Activated CD4-positive, alpha-beta T cell treated with anti-CD3 and anti-CD28 coated beads, Interleukin-2, amount 10 ng/mL, durations not matched to agents 7 days and 5 days (primary cell): ENCODE measurements around the gene TIRAP. TPM values are rescaled to one million over a fixed set of nuclear protein-coding genes. Genes with fewer than 3 reads are reported as not detected.
"Not testable (repeated sequence)": the region's sequence is repeated elsewhere in the genome, so short reads cannot be mapped to it uniquely, and the experiment has no call there.

Experiments
- CTCF ChIA-PET: fragments of 350-600 bp; sonication (Branson Sonifier 250); formaldehyde crosslinking; loops from one replicate; lab custom pipeline; 2021; ENCODE audit warnings: antibody characterized with exemption; lab: Charles Lee
- POLR2A ChIA-PET: fragments of 350-600 bp; sonication (Branson Sonifier 250); formaldehyde crosslinking; loops from one replicate; lab custom pipeline; 2021; ENCODE audit warnings: antibody characterized with exemption; lab: Charles Lee
- DNase-seq: peaks from one replicate; pipeline ENCODE4 v3.0.0-alpha.2; 2020
- H3K27ac Mint-ChIP-seq: one replicate; pipeline ENCODE4 v1.8.0; 2021; ENCODE audit warnings: mild to moderate bottlenecking, moderate library complexity, mixed read lengths
- H3K27me3 Mint-ChIP-seq: one replicate; pipeline ENCODE4 v1.8.0; 2021; ENCODE audit warnings: mixed read lengths
- H3K36me3 Mint-ChIP-seq: one replicate; pipeline ENCODE4 v1.8.0; 2021; ENCODE audit warnings: low read depth, mixed read lengths
- H3K4me1 Mint-ChIP-seq: one replicate; pipeline ENCODE4 v1.8.0; 2021; ENCODE audit warnings: mixed read lengths
- H3K4me3 Mint-ChIP-seq: one replicate; pipeline ENCODE4 v1.8.0; 2021; ENCODE audit warnings: mild to moderate bottlenecking, moderate library complexity, mixed read lengths
- H3K9me3 Mint-ChIP-seq: one replicate; pipeline ENCODE4 v1.8.0; 2021; ENCODE audit warnings: mixed read lengths
- total RNA-seq, 2 experiments: library from RNA; stranded (reverse); gene quantifications; one replicate each; pipeline ENCODE4 v1.2.3, GENCODE V29; 2021

The TIRAP gene
- total RNA-seq, 2 experiments from 2014 or later: 13.5 to 14.0 TPM

- peaks cover 2% of the 10 kb centered on the region for H3K4me1 Mint-ChIP-seq
- H3K36me3 Mint-ChIP-seq: peaks cover 29% of the 10 kb centered on the region
- DNase-seq: no peak
- peak overlapping the region; percentile 36 for H3K27ac Mint-ChIP-seq
- POLR2A ChIA-PET: no interaction called here
- H3K9me3 Mint-ChIP-seq: no peaks in the 10 kb centered on the region
- CTCF ChIA-PET: interaction anchor here (0.8 to 2.9 kb wide), 2 partner anchors 10 to 14 kb away, joined by 3 to 10 read pairs; partner anchors contain the start of gene DCPS
- no peaks in the 10 kb centered on the region for H3K27me3 Mint-ChIP-seq
- H3K4me3 Mint-ChIP-seq: no peak overlapping the region
Observed at GRCh38 chr11:126293726-126294125, 10.8 kb downstream of the TIRAP start.

- peaks cover 27% of the 10 kb centered on the region for H3K36me3 Mint-ChIP-seq
- H3K4me3 Mint-ChIP-seq: no peak overlapping the region
- no peaks in the 10 kb centered on the region for H3K9me3 Mint-ChIP-seq
- peaks cover 2% of the 10 kb centered on the region for H3K4me1 Mint-ChIP-seq
- no peaks in the 10 kb centered on the region for H3K27me3 Mint-ChIP-seq
- POLR2A ChIA-PET: no interaction called here
- CTCF ChIA-PET: no interaction called here
- H3K27ac Mint-ChIP-seq: no peak overlapping the region
- DNase-seq: no peak
Observed at GRCh38 chr11:126297004-126297403, 14.1 kb downstream of the TIRAP start.

- no peaks in the 10 kb centered on the region for H3K9me3 Mint-ChIP-seq
- H3K4me1 Mint-ChIP-seq: peaks cover 32% of the 10 kb centered on the region
- no peaks in the 10 kb centered on the region for H3K27me3 Mint-ChIP-seq
- POLR2A ChIA-PET: interaction anchor here (0.6 to 1.8 kb wide), 3 partner anchors 15 to 175 kb away, joined by 3 to 5 read pairs (median 3); no protein-coding TSS in a partner anchor
- H3K36me3 Mint-ChIP-seq: peaks cover 27% of the 10 kb centered on the region
- CTCF ChIA-PET: interaction anchor here (0.9 to 2.4 kb wide), 3 partner anchors 10 to 177 kb away, joined by 3 to 10 read pairs (median 8); no protein-coding TSS in a partner anchor
- H3K27ac Mint-ChIP-seq: peak within 1 kb of the TSS; percentile 83
- peak; percentile 86 for DNase-seq
- H3K4me3 Mint-ChIP-seq: peak within 1 kb of the TSS; percentile 77
Observed at GRCh38 chr11:126303623-126304456, 20.9 kb downstream of the TIRAP start, which contains the start of gene DCPS. TSS of gene DCPS (plus strand) at chr11:126304060. CDS start at chr11:126304081, 21 bp downstream.

GRCh38 chr11:126304457-126305075 is 21.7 kb downstream of the TIRAP start:
- peak overlapping the region; percentile 77 for H3K4me3 Mint-ChIP-seq
- H3K9me3 Mint-ChIP-seq: no peaks in the 10 kb centered on the region
- POLR2A ChIA-PET: interaction anchor here (1.8 kb wide), 1 partner anchor 14 kb away, joined by 5 read pairs; no protein-coding TSS in a partner anchor
- CTCF ChIA-PET: interaction anchor here (0.9 to 2.4 kb wide), 3 partner anchors 11 to 176 kb away, joined by 3 to 10 read pairs (median 8); no protein-coding TSS in a partner anchor
- H3K27me3 Mint-ChIP-seq: no peaks in the 10 kb centered on the region
- H3K4me1 Mint-ChIP-seq: peaks cover 32% of the 10 kb centered on the region
- DNase-seq: no peak
- H3K36me3 Mint-ChIP-seq: peaks cover 24% of the 10 kb centered on the region
- H3K27ac Mint-ChIP-seq: peak overlapping the region; percentile 83

GRCh38 chr11:126305699-126306098 is 22.8 kb downstream of the TIRAP start:
- CTCF ChIA-PET: interaction anchor here (0.6 to 2.4 kb wide), 3 partner anchors 9 to 1662 kb away, joined by 3 to 8 read pairs (median 6); no protein-coding TSS in a partner anchor
- no peaks in the 10 kb centered on the region for H3K9me3 Mint-ChIP-seq
- no peaks in the 10 kb centered on the region for H3K27me3 Mint-ChIP-seq
- peak overlapping the region; percentile 83 for H3K27ac Mint-ChIP-seq
- H3K4me1 Mint-ChIP-seq: peaks cover 36% of the 10 kb centered on the region
- POLR2A ChIA-PET: no interaction called here
- H3K4me3 Mint-ChIP-seq: peak overlapping the region; percentile 60
- peak; percentile 45 for DNase-seq
- H3K36me3 Mint-ChIP-seq: peaks cover 32% of the 10 kb centered on the region

- CTCF ChIA-PET: interaction anchor here (1.0 to 1.5 kb wide), 3 partner anchors 14 to 173 kb away, joined by 3 to 4 read pairs (median 3); no protein-coding TSS in a partner anchor
- Mint-ChIP-seq H3K9me3 (no peaks in the 10 kb centered on the region), H3K4me1 (peaks cover 40% of the 10 kb centered on the region), H3K36me3 (peaks cover 34% of the 10 kb centered on the region), H3K27ac (no peak overlapping the region), H3K27me3 (no peaks in the 10 kb centered on the region), H3K4me3 (no peak overlapping the region)
- POLR2A ChIA-PET: no interaction called here
- DNase-seq: no peak
Observed at GRCh38 chr11:126307706-126308105, 24.8 kb downstream of the TIRAP start.

- Mint-ChIP-seq H3K36me3 (peaks cover 38% of the 10 kb centered on the region), H3K4me3 (no peak overlapping the region), H3K9me3 (no peaks in the 10 kb centered on the region), H3K27me3 (no peaks in the 10 kb centered on the region), H3K27ac (no peak overlapping the region), H3K4me1 (peaks cover 36% of the 10 kb centered on the region)
- ChIA-PET POLR2A (no interaction called here), CTCF (interaction anchor here (1.0 to 1.5 kb wide), 3 partner anchors 14 to 172 kb away, joined by 3 to 4 read pairs (median 3); no protein-coding TSS in a partner anchor)
- DNase-seq: no peak
Observed at GRCh38 chr11:126308271-126308671, 25.4 kb downstream of the TIRAP start.

- H3K4me1 Mint-ChIP-seq: peaks cover 33% of the 10 kb centered on the region
- DNase-seq: not testable (repeated sequence)
Observed at GRCh38 chr11:126308771-126309170, 25.9 kb downstream of the TIRAP start.

GRCh38 chr11:126310200-126310991 is 27.5 kb downstream of the TIRAP start:
- Mint-ChIP-seq H3K4me1 (peaks cover 30% of the 10 kb centered on the region), H3K27me3 (no peaks in the 10 kb centered on the region), H3K36me3 (peaks cover 43% of the 10 kb centered on the region), H3K9me3 (no peaks in the 10 kb centered on the region), H3K4me3 (no peak overlapping the region), H3K27ac (peak overlapping the region; percentile 5)
- POLR2A ChIA-PET: no interaction called here
- DNase-seq: peak; percentile 64
- CTCF ChIA-PET: interaction anchor here (0.5 to 2.6 kb wide), 16 partner anchors 9 to 174 kb away, joined by 3 to 10 read pairs (median 4); no protein-coding TSS in a partner anchor

More at GRCh38 chr11:126308771-126309170, 25.9 kb downstream of the TIRAP start:
- H3K4me3 Mint-ChIP-seq, H3K27ac Mint-ChIP-seq, POLR2A ChIA-PET, H3K27me3 Mint-ChIP-seq, CTCF ChIA-PET, H3K9me3 Mint-ChIP-seq: not testable (repeated sequence)
- H3K36me3 Mint-ChIP-seq: peaks cover 38% of the 10 kb centered on the region

- ChIA-PET POLR2A (no interaction called here), CTCF (interaction anchor here (0.5 to 2.6 kb wide), 16 partner anchors 8 to 173 kb away, joined by 3 to 10 read pairs (median 4); no protein-coding TSS in a partner anchor)
- no peak for DNase-seq
- peaks cover 24% of the 10 kb centered on the region for H3K4me1 Mint-ChIP-seq
- H3K27ac Mint-ChIP-seq: peak overlapping the region; percentile 5
- no peaks in the 10 kb centered on the region for H3K27me3 Mint-ChIP-seq
- H3K9me3 Mint-ChIP-seq: no peaks in the 10 kb centered on the region
- no peak overlapping the region for H3K4me3 Mint-ChIP-seq
- peaks cover 43% of the 10 kb centered on the region for H3K36me3 Mint-ChIP-seq
Observed at GRCh38 chr11:126310992-126311310, 28.1 kb downstream of the TIRAP start.

- no peak overlapping the region for H3K4me3 Mint-ChIP-seq
- H3K27me3 Mint-ChIP-seq: no peaks in the 10 kb centered on the region
- ChIA-PET POLR2A (no interaction called here), CTCF (interaction anchor here (0.5 to 2.6 kb wide), 11 partner anchors 7 to 169 kb away, joined by 3 to 10 read pairs (median 5); no protein-coding TSS in a partner anchor)
- no peak for DNase-seq
- no peak overlapping the region for H3K27ac Mint-ChIP-seq
- H3K9me3 Mint-ChIP-seq: peaks cover 4% of the 10 kb centered on the region
- peaks cover 46% of the 10 kb centered on the region for H3K36me3 Mint-ChIP-seq
- H3K4me1 Mint-ChIP-seq: peaks cover 24% of the 10 kb centered on the region
Observed at GRCh38 chr11:126311401-126312291, 28.8 kb downstream of the TIRAP start.
